Measurements from ENCODE around the gene FSD1. TPM values are rescaled to one million over a fixed set of nuclear protein-coding genes. Genes with fewer than 3 reads are reported as not detected.

FSD1 gene
- total RNA-seq, 2 donors from 2014 or later: 0.98 to 2.4 TPM

DNA sequence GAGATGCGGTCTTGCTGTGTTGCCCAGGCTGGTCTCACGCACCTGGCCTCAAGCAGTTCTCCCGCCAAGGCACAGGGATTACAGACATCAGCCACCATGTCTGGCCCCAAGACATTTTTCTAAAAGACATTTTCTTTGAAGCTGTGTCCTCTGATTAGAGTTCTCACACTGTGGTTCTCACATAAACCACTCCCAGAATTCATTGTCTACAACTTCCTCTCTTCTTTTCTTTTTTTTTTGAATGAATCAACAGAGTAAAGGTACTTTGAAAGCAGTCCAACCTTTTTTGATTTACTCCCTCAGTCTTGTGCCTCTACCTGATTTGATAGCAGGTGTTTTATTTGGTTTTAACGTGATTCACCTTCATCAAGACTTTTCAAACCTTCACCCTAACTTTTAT, 39.6 kb upstream of the FSD1 start:
- intact Hi-C loops (cut with DNase I): loop anchor here (5.0 kb wide), 1 partner anchor 87 kb away; no protein-coding TSS in a partner anchor
- H3K9me3 ChIP-seq: no peaks in the 10 kb centered on the region
- no peak for DNase-seq
- no peak overlapping the region for H3K27ac ChIP-seq
- H3K4me1 ChIP-seq: no peaks in the 10 kb centered on the region
- H3K27me3 ChIP-seq: no peaks in the 10 kb centered on the region
- no peaks in the 10 kb centered on the region for H3K36me3 ChIP-seq
- no peak overlapping the region for H3K4me3 ChIP-seq
- no peak overlapping the region for H3K9ac ChIP-seq (ENCODE audit: low read depth in 2 of 2, low read length in 2 of 2)
- TF ChIP-seq, protein P1, sequence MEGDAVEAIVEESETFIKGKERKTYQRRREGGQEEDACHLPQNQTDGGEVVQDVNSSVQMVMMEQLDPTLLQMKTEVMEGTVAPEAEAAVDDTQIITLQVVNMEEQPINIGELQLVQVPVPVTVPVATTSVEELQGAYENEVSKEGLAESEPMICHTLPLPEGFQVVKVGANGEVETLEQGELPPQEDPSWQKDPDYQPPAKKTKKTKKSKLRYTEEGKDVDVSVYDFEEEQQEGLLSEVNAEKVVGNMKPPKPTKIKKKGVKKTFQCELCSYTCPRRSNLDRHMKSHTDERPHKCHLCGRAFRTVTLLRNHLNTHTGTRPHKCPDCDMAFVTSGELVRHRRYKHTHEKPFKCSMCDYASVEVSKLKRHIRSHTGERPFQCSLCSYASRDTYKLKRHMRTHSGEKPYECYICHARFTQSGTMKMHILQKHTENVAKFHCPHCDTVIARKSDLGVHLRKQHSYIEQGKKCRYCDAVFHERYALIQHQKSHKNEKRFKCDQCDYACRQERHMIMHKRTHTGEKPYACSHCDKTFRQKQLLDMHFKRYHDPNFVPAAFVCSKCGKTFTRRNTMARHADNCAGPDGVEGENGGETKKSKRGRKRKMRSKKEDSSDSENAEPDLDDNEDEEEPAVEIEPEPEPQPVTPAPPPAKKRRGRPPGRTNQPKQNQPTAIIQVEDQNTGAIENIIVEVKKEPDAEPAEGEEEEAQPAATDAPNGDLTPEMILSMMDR (IDR thresholded peaks at IDR 0.05): no peak

DNA sequence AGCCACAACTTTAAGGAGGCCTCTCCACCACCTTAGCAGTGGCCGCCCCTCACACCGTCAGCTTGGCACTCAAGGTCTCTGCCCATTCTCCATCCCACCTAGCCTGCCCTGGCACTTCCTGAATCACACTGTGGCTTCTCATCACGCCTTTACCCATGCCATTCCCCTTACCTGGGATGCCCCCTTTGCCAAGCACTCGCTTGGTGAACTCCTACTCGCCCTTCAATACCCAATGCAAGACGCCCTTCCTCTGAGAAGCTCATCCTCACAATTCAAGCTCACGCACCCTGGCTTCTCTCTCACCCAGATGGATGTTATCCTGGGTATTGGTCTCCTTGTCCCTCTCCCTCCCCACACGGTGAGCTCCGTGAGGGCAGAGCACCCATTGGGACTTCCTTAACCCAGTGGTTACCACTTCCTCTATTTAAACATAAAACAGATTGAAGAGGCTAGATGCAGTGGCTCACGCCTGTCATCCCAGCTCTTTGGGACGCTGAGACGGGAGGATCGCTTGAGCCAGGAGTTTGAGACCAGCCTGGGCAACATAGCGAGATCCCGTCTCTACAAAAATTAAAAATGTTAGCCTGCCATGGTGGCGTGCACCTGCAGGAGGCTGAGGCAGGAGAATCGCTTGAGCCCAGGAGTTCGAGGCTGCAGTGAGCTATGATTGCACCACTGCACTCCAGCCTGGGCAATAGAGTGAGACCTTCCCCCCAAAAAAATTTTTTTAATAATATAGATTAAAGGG, 38.0 kb upstream of the FSD1 start:
- intact Hi-C loops (cut with DNase I): loop anchor here (2.0 to 5.0 kb wide), 2 partner anchors 86 to 132 kb away; no protein-coding TSS in a partner anchor
- no peaks in the 10 kb centered on the region for H3K4me1 ChIP-seq
- H3K9ac ChIP-seq (ENCODE audit: low read depth in 2 of 2, low read length in 2 of 2): no peak overlapping the region
- no peak overlapping the region for H3K27ac ChIP-seq
- H3K9me3 ChIP-seq: no peaks in the 10 kb centered on the region
- H3K36me3 ChIP-seq: no peaks in the 10 kb centered on the region
- no peak for DNase-seq
- no peak overlapping the region for H3K4me3 ChIP-seq
- TF ChIP-seq, protein P1 (IDR thresholded peaks at IDR 0.05): no peak
- no peaks in the 10 kb centered on the region for H3K27me3 ChIP-seq

DNA sequence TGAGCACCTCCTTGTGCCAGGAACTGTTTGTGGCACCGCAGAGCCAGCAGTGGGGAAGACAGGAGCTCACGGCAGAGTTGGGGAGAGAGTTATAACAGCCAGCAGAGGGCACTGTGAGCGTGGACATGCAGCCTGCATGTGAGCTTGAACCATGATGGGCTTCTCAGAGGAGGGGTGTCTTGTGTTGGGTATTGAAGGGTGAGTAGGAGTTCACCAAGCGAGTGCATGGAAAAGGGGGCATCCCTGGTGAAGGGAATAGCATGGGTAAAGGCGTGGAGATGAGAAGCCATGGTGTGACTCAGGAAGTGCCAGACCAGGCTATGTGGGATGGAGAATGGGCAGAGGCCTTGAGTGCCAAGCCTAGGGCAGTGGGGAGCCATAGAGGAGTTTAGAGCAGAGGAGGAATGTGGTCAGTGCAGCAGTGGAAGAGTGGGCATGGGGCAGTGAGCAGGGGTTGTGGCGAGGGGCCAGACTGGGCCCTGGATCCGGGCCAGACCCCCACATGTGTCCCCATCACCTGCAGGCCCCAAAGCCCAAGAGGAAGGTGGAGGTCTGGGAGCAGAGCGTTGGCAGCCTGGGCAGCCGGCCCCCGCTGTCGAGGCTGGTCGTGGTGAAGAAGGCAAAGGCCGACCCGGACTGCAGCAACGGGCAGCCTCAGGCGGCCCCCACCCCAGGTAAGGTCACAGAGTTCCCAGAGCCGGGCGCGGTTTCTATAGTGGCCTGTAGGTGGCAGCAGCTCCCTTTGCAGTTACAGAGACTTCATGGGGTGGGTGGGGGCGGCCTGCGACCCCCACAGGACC, 37.1 kb upstream of the FSD1 start:
- Histone ChIP-seq H3K27ac (peak overlapping the region; percentile 58), H3K4me1 (no peaks in the 10 kb centered on the region), H3K9ac (ENCODE audit: low read depth in 2 of 2, low read length in 2 of 2) (peak overlapping the region in 1 of 2 donors; percentile 24), H3K27me3 (no peaks in the 10 kb centered on the region), H3K36me3 (no peaks in the 10 kb centered on the region), H3K4me3 (no peak overlapping the region), H3K9me3 (no peaks in the 10 kb centered on the region)
- intact Hi-C loops (cut with DNase I): loop anchor here (2.0 to 5.0 kb wide), 2 partner anchors 85 to 132 kb away; no protein-coding TSS in a partner anchor
- TF ChIP-seq, protein P1 (IDR thresholded peaks at IDR 0.05): peak; percentile 82
- peak; percentile 67 for DNase-seq

DNA sequence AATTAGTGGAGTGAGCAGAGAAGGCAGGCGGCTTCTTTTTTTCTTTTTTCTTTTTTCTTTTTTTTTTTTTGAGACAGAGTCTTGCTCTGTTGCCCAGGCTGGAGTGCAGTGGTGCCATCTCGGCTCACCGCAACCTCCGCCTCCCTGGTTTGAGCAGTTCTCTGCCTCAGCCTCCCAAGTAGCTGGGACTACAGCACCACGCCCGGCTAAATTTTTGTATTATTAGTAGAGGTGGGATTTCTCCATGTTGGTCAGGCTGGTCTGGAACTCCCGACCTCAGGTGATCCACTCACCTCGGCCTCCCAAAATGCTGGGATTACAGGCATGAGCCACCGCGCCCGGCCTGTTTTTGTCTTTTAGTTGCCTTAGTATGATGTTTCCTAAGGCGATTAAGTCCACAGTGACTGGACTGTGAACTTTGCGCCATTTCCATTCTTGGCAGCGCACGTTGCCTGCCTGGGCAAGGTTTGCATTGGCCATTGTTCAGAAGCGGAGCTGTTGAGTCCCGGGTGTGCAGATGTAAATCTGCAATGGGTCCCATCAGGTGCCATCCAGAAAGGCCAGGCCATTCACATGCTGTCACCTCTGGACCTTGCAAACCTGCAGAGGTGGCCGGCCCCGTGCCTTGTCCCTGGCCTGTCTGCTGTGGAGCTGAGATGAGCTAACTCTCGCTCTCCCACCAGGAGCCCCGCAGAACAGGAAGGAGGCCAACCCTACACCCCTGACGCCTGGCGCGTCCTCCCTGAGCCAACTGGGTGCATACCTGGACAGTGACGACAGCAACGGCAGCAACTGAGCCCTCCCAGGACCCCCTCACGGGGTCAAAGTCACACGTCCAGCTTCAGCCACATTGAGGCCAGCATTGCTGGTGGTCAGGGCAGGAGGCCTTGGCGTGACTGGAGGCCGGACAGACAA, 36.2 kb upstream of the FSD1 start:
- H3K27ac ChIP-seq: peak overlapping the region; percentile 58
- H3K36me3 ChIP-seq: no peaks in the 10 kb centered on the region
- intact Hi-C loops (cut with DNase I): loop anchor here (2.0 to 5.0 kb wide), 2 partner anchors 84 to 131 kb away; no protein-coding TSS in a partner anchor
- H3K9me3 ChIP-seq: no peaks in the 10 kb centered on the region
- TF ChIP-seq, protein P1 (IDR thresholded peaks at IDR 0.05): no peak
- H3K4me1 ChIP-seq: no peaks in the 10 kb centered on the region
- H3K4me3 ChIP-seq: no peak overlapping the region
- H3K9ac ChIP-seq (ENCODE audit: low read depth in 2 of 2, low read length in 2 of 2): peak overlapping the region; percentile 4 to 12
- peak; percentile 55 for DNase-seq
- H3K27me3 ChIP-seq: no peaks in the 10 kb centered on the region
